Activated naive CD8-positive, alpha-beta T cell (primary cell): ENCODE results near the gene POLN.

ENCODE experiments used
- H3K27ac Mint-ChIP-seq: one replicate; pipeline ENCODE4 v1.8.0; 2021; ENCODE audit warnings: mixed read lengths
- H3K27me3 Mint-ChIP-seq: one replicate; pipeline ENCODE4 v1.8.0; 2021; ENCODE audit warnings: mixed read lengths
- H3K36me3 Mint-ChIP-seq: one replicate; pipeline ENCODE4 v1.8.0; 2021; ENCODE audit warnings: mixed read lengths
- H3K4me1 Mint-ChIP-seq: one replicate; pipeline ENCODE4 v1.8.0; 2021; ENCODE audit warnings: low read depth, mixed read lengths
- H3K4me3 Mint-ChIP-seq: one replicate; pipeline ENCODE4 v1.8.0; 2021; ENCODE audit warnings: mild to moderate bottlenecking, mixed read lengths
- H3K9me3 Mint-ChIP-seq: one replicate; pipeline ENCODE4 v1.8.0; 2021; ENCODE audit warnings: low read depth, mixed read lengths

POLN gene

GRCh38 chr4:2071252-2071911 lies 170.5 kb downstream of the POLN start:
- no peak overlapping the region for H3K4me3 Mint-ChIP-seq
- no peak overlapping the region for H3K27ac Mint-ChIP-seq
- no peaks in the 10 kb centered on the region for H3K27me3 Mint-ChIP-seq
- H3K9me3 Mint-ChIP-seq, result no peaks in the 10 kb centered on the region
- no peaks in the 10 kb centered on the region for H3K36me3 Mint-ChIP-seq
- H3K4me1 Mint-ChIP-seq, result no peaks in the 10 kb centered on the region

- Mint-ChIP-seq H3K27me3 (no peaks in the 10 kb centered on the region), H3K4me3 (no peak overlapping the region), H3K27ac (no peak overlapping the region), H3K36me3 (no peaks in the 10 kb centered on the region), H3K9me3 (no peaks in the 10 kb centered on the region), H3K4me1 (no peaks in the 10 kb centered on the region)
Measured at GRCh38 chr4:2070421-2071251, 171.3 kb downstream of the POLN start.

GRCh38 chr4:2069986-2070385 lies 171.9 kb downstream of the POLN start:
- H3K9me3 Mint-ChIP-seq, result no peaks in the 10 kb centered on the region
- no peak overlapping the region for H3K4me3 Mint-ChIP-seq
- no peak overlapping the region for H3K27ac Mint-ChIP-seq
- no peaks in the 10 kb centered on the region for H3K4me1 Mint-ChIP-seq
- no peaks in the 10 kb centered on the region for H3K27me3 Mint-ChIP-seq
- no peaks in the 10 kb centered on the region for H3K36me3 Mint-ChIP-seq

GRCh38 chr4:2069161-2069971 lies 172.6 kb downstream of the POLN start:
- H3K9me3 Mint-ChIP-seq, result no peaks in the 10 kb centered on the region
- no peak overlapping the region for H3K4me3 Mint-ChIP-seq
- no peaks in the 10 kb centered on the region for H3K4me1 Mint-ChIP-seq
- H3K27ac Mint-ChIP-seq, result no peak overlapping the region
- no peaks in the 10 kb centered on the region for H3K27me3 Mint-ChIP-seq
- no peaks in the 10 kb centered on the region for H3K36me3 Mint-ChIP-seq

GRCh38 chr4:2068566-2068965 lies 173.4 kb downstream of the POLN start:
- H3K4me3 Mint-ChIP-seq, result no peak overlapping the region
- H3K4me1 Mint-ChIP-seq, result no peaks in the 10 kb centered on the region
- no peaks in the 10 kb centered on the region for H3K27me3 Mint-ChIP-seq
- H3K36me3 Mint-ChIP-seq, result no peaks in the 10 kb centered on the region
- H3K9me3 Mint-ChIP-seq, result no peaks in the 10 kb centered on the region
- H3K27ac Mint-ChIP-seq, result no peak overlapping the region

GRCh38 chr4:2068198-2068470 lies 173.8 kb downstream of the POLN start:
- H3K9me3 Mint-ChIP-seq, result no peaks in the 10 kb centered on the region
- H3K4me3 Mint-ChIP-seq, result no peak overlapping the region
- no peaks in the 10 kb centered on the region for H3K27me3 Mint-ChIP-seq
- H3K36me3 Mint-ChIP-seq, result no peaks in the 10 kb centered on the region
- no peaks in the 10 kb centered on the region for H3K4me1 Mint-ChIP-seq
- H3K27ac Mint-ChIP-seq, result no peak overlapping the region

- H3K4me1 Mint-ChIP-seq, result no peaks in the 10 kb centered on the region
- H3K36me3 Mint-ChIP-seq, result no peaks in the 10 kb centered on the region
- no peaks in the 10 kb centered on the region for H3K9me3 Mint-ChIP-seq
- no peak overlapping the region for H3K4me3 Mint-ChIP-seq
- H3K27me3 Mint-ChIP-seq, result no peaks in the 10 kb centered on the region
- H3K27ac Mint-ChIP-seq, result no peak overlapping the region
Measured at GRCh38 chr4:2067446-2068197, 174.3 kb downstream of the POLN start.

GRCh38 chr4:2066571-2067445 lies 175.1 kb downstream of the POLN start:
- Mint-ChIP-seq H3K27ac (no peak overlapping the region), H3K4me3 (no peak overlapping the region)

GRCh38 chr4:2066011-2066551 lies 175.8 kb downstream of the POLN start:
- no peaks in the 10 kb centered on the region for H3K4me1 Mint-ChIP-seq
- H3K9me3 Mint-ChIP-seq, result no peaks in the 10 kb centered on the region
- no peak overlapping the region for H3K27ac Mint-ChIP-seq
- no peak overlapping the region for H3K4me3 Mint-ChIP-seq
- no peaks in the 10 kb centered on the region for H3K27me3 Mint-ChIP-seq
- no peaks in the 10 kb centered on the region for H3K36me3 Mint-ChIP-seq

More at GRCh38 chr4:2066571-2067445, 175.1 kb downstream of the POLN start:
- Mint-ChIP-seq H3K27me3 (no peaks in the 10 kb centered on the region), H3K36me3 (no peaks in the 10 kb centered on the region), H3K4me1 (no peaks in the 10 kb centered on the region), H3K9me3 (no peaks in the 10 kb centered on the region)

GRCh38 chr4:2065106-2065930 lies 176.6 kb downstream of the POLN start:
- no peaks in the 10 kb centered on the region for H3K27me3 Mint-ChIP-seq
- no peak overlapping the region for H3K4me3 Mint-ChIP-seq
- H3K27ac Mint-ChIP-seq, result no peak overlapping the region
- no peaks in the 10 kb centered on the region for H3K4me1 Mint-ChIP-seq
- no peaks in the 10 kb centered on the region for H3K36me3 Mint-ChIP-seq
- H3K9me3 Mint-ChIP-seq, result no peaks in the 10 kb centered on the region

- no peak overlapping the region for H3K4me3 Mint-ChIP-seq
- no peaks in the 10 kb centered on the region for H3K4me1 Mint-ChIP-seq
- no peaks in the 10 kb centered on the region for H3K36me3 Mint-ChIP-seq
- no peaks in the 10 kb centered on the region for H3K27me3 Mint-ChIP-seq
- H3K9me3 Mint-ChIP-seq, result no peaks in the 10 kb centered on the region
- no peak overlapping the region for H3K27ac Mint-ChIP-seq
Measured at GRCh38 chr4:2064276-2064991, 177.5 kb downstream of the POLN start.

GRCh38 chr4:2063557-2064275 lies 178.2 kb downstream of the POLN start:
- H3K27me3 Mint-ChIP-seq, result no peaks in the 10 kb centered on the region
- no peak overlapping the region for H3K4me3 Mint-ChIP-seq
- H3K4me1 Mint-ChIP-seq, result no peaks in the 10 kb centered on the region
- H3K36me3 Mint-ChIP-seq, result no peaks in the 10 kb centered on the region
- H3K9me3 Mint-ChIP-seq, result no peaks in the 10 kb centered on the region
- no peak overlapping the region for H3K27ac Mint-ChIP-seq
